ENCODE data around the gene VSX1. TPM values are rescaled to one million over a fixed set of nuclear protein-coding genes. Genes with fewer than 3 reads are reported as not detected.

VSX1 gene
- total and polyA plus RNA-seq, 2 of the 4 experiments (the other 2 are of a cell fraction): not detected

- Histone ChIP-seq H3K9me1 (ENCODE audit: insufficient read depth, low read length) (0 out of 2 replicates have a peak, but pooled peaks cover under 1% of the 10 kb centered on the region), H2BK15ac (ENCODE audit: low read depth, low read length) (no peak overlapping the region), H2AK5ac (ENCODE audit: low read depth, low read length) (no peak overlapping the region), H3K27ac (ENCODE audit: insufficient read depth, low read length) (no peak overlapping the region), H2BK5ac (ENCODE audit: low read depth, low read length, poor library complexity, severe bottlenecking) (no peak overlapping the region), H3K18ac (ENCODE audit: low read depth, low read length) (no peak overlapping the region), H3K4me1 (ENCODE audit: control insufficient read depth, insufficient read depth, low read length) (no peaks in the 10 kb centered on the region; the same call in 1 of the 2 replicates), H4K20me1 (ENCODE audit: insufficient read depth, low read length) (no peaks in the 10 kb centered on the region), H2BK120ac (ENCODE audit: low read depth, low read length) (no peak overlapping the region), H2AFZ (replicated peaks; ENCODE audit: low read length, poor library complexity) (no peak overlapping the region), H3K23ac (ENCODE audit: low read depth, low read length) (no peak overlapping the region), H4K91ac (ENCODE audit: insufficient read depth, low read depth, low read length) (no peak overlapping the region), H3K79me1 (ENCODE audit: low read depth in 1 of 2, low read length in 2 of 2) (no peaks in the 10 kb centered on the region), H3K56ac (ENCODE audit: extremely low read depth, insufficient read depth, low read length) (no peak overlapping the region), H3K9me3 (ENCODE audit: control insufficient read depth, insufficient read depth, low read length) (no peaks in the 10 kb centered on the region), H3K4ac (ENCODE audit: low read depth, low read length) (no peak overlapping the region), H3K4me3 (ENCODE audit: insufficient read depth, low read depth, low read length) (no peak overlapping the region), H3K9ac (ENCODE audit: low read depth, low read length) (no peak overlapping the region), H2BK20ac (ENCODE audit: low read depth, low read length) (no peak overlapping the region), H3K27me3 (ENCODE audit: control insufficient read depth, insufficient read depth, low read length) (peaks cover under 1% of the 10 kb centered on the region; the same call in 1 of the 2 replicates), H3K14ac (replicated peaks; ENCODE audit: low read depth, low read length) (no peak overlapping the region), H3K4me2 (ENCODE audit: low read depth, low read length) (no peak overlapping the region), H4K5ac (ENCODE audit: low read depth, low read length) (no peak overlapping the region), H2AK9ac (replicated peaks; ENCODE audit: low read depth, low read length, poor library complexity) (no peak overlapping the region), H4K8ac (ENCODE audit: low read depth in 2 of 2, low read length in 2 of 2) (no peak overlapping the region), H3K36me3 (ENCODE audit: control insufficient read depth, insufficient read depth, low read length) (no peaks in the 10 kb centered on the region)
- POLR2A ChIA-PET (ENCODE audit: unreplicated experiment): no interaction called here
- ATAC-seq (ENCODE audit: low read depth): no peak
- no CpG with 5 or more reads among the region's 16 CpGs for WGBS, 2 experiments (ENCODE audit: extremely low coverage in 2 of 2, insufficient read length in 1 of 2)
- CTCF ChIA-PET: no interaction called here
- no TSS peak for BruUV-seq (replicated peaks)
- intact Hi-C loops (cut with micrococcal nuclease): no loop called here
- dilution Hi-C loops (cut with HindIII; ENCODE audit: low sequenced_read_pairs, unreplicated experiment): no loop called here
- in situ Hi-C loops (cut with MboI; ENCODE audit: low sequenced_read_pairs): no loop called here
- TF ChIP-seq POLR2A (IDR thresholded peaks at IDR 0.05; ENCODE audit: low read depth, low read length) (no peak), USF2 (IDR thresholded peaks at IDR 0.05; ENCODE audit: low read depth, low read length) (peak; percentile 57)
- DNase-seq: no peak
These were observed 49.9 kb downstream of the VSX1 start for GRCh38 chr20:25032065-25032477.

Measured in IMR-90 (cell line).